RKO (cell line): ENCODE results near the gene PHKB.
A peak's percentile ranks its signal among the peaks of the same experiment; 100 is the strongest.

Experiments used
- DNase-seq: peaks from one replicate; pipeline ENCODE4 v3.0.0-alpha.2; 2016; ENCODE audit warnings: low spot score

PHKB gene

DNA sequence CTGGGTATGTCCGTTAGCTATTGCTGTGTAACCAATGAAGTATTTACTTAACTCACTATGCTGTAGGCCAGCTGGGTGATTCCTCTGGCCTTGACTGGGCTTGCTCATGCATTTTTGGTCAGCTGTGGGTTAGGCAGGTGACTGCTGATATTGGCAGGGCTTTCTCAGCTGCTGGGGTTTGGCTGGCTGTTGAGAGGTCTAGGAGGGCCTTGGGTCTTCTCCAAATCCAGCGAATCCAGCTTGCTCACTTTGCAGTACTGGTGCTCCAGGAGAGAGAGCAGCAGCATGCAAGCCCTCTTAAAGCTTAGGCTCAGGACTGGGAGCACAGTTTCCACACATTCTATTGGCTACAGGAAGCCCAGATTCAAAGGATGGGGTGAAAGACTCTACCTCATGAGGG, 270.1 kb downstream of the PHKB start:
- no peak for DNase-seq

DNA sequence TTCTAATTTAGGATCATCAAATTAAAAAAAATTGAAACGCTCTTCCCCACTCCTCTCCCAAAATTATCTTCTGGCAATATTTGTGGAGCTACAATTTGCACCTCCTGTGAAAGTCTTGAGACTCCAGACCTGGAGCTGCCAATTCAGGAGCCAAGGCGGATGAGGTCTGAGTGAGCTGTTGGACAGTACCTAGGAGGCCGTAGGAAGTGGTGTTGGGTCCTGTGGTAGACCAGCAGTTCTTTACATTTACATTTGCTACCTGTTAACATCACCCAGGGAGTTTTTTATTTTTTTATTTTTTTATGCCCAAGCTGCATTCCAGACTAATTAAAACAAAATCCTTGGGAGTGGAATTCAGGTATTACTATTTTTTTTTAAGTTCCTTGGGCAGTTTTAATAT, 271.0 kb downstream of the PHKB start:
- DNase-seq, result no peak

DNA sequence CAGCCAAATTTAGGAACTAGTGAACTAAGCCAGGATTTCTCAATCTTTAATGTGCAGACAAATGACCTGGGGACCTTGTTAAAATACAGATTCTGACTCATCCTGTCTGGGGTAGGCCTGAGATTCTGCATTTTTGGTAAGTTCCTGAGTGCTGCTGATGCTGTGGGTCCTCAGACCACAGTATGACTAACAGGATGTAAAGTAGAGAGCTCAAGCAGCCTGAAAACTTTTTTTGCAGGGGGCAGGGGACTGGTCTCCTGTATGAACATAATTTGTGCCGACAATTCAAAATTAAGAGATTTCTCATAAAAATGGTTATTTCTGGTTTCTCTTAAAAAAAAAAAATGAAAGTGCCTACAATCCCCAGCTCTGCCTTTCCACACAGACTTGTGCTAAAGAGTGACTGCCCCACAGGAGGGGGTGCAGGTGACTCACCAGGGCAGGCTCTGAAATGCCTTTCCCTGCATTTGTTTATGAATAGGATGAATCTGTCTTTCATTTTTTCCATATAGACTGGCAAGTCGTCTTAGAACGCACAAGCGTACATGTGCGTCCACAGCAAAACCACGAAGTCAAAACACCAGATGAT, 271.5 kb downstream of the PHKB start:
- DNase-seq, result peak; percentile 16

DNA sequence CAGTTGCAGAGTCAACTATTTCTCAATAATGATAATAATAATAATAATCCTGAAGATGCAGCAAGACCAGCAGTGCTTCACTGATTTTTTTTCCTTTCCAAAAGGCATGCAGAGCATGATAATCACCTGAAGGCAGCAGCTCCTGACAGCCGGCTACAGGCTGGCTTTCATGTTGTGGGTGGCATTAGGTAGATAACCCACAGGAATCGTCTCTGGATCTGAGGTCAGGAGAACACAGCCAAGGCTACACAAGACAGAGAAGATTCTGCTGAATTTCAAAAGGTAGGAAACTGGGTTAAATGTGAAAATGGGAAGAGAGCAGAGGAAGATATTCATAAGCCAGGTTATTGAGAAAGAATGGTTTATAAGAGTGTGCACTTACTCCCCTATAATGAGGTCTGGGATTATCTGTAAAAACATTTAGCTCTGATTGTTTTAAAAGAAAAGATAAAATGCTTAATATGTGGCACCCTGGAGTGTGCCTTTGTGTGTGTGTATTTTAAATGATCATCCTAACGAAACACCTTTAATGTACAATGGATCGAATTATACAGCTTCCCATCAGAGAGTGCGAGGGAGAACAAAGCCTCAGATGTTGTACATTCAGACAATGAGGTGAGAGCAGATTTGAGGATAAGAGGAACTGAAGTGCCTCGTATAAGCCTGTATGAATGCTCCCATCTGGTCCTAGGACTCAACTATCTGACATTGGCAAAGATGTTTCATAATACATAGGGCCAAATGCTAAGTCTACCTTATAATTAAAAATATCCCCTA, 273.1 kb downstream of the PHKB start:
- no peak for DNase-seq

DNA sequence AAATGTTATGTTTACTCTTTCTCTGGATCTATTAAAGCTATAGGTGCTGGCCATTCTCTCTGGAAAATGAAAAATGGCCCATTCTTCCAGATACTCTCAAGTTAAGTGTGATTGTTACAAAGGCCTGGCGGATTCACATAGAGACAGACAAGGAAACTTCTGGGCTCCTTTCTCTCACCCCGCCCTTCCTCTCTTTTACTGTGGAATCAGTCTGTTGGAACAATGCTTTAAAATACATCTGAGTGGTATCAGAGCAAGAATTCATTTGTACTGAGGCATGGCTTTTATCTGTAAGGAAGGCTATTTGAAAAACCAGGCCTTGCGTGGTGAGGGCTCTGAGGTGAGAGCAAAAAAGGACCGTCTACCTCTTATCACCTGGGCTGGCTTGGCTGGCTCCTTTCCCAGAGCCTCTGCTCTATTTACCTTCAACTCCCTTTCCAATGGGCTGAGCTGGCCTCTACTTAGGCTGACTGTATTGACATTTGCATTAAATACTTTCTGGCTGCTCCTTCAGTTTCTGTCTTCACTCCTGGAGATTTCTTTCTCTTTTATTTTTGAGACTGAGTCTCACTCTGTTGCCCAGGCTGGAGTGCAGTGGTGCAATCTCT, 274.0 kb downstream of the PHKB start:
- DNase-seq, result no peak

DNA sequence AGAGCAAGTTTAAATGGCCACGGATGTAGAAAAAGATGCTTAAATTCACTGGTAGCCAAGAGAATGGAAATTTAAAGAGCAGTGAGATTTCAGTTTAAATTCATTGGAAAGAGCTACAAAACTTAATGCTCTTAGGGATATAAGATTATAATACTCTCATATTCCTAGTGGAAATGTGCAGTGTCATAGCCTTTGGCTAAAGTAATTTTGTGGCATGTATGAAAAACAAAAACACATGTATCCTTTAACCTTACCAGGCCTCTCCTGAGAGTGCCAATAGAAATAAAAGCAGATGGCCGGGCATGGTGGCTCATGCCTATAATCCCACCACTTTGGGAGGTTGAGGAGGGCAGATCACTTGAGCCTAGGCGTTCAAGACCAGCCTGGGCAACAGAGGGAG, 289.2 kb downstream of the PHKB start:
- DNase-seq, result no peak
